WTC11 (cell line): ENCODE results near the gene FHIT. TPM values are rescaled to one million over a fixed set of nuclear protein-coding genes. Genes with fewer than 3 reads are reported as not detected.

ENCODE experiments used
- ATAC-seq: fragments of 200-7000 bp; cut with Tn5 transposase; 2 replicates; pipeline ENCODE4 v1.10.0; 2021; ENCODE audit warnings: mild to moderate bottlenecking, moderate library complexity
- CTCF ChIA-PET: fragments of 300-600 bp; sonication (Branson Sonifier 250); formaldehyde crosslinking; loops from one replicate; lab custom pipeline; 2021; ENCODE audit warnings: antibody characterized with exemption; lab: Charles Lee
- POLR2A ChIA-PET: fragments of 350-600 bp; sonication (Branson Sonifier 250); formaldehyde crosslinking; loops from one replicate; lab custom pipeline; 2021; ENCODE audit warnings: antibody characterized with exemption; lab: Charles Lee
- DNase-seq: peaks from one replicate; pipeline ENCODE4 v3.0.0; 2021; ENCODE audit warnings: low spot score
- H3K27ac Mint-ChIP-seq: 2 replicates; pipeline ENCODE4 v1.8.0; 2021; ENCODE audit warnings: mixed read lengths
- H3K27me3 Mint-ChIP-seq: 2 replicates; pipeline ENCODE4 v1.8.0; 2021; ENCODE audit warnings: low read depth, mild to moderate bottlenecking, moderate library complexity, mixed read lengths
- H3K36me3 Mint-ChIP-seq: 2 replicates; pipeline ENCODE4 v1.8.0; 2021; ENCODE audit warnings: mixed read lengths
- H3K4me1 Mint-ChIP-seq: 2 replicates; pipeline ENCODE4 v1.8.0; 2022; ENCODE audit warnings: mixed read lengths
- H3K4me3 Mint-ChIP-seq: 2 replicates; pipeline ENCODE4 v1.8.0; 2021; ENCODE audit warnings: mild to moderate bottlenecking, moderate library complexity, mixed read lengths
- H3K9me3 Mint-ChIP-seq: 2 replicates; pipeline ENCODE4 v1.8.0; 2021; ENCODE audit warnings: mixed read lengths
- AFF4 ChIP-seq: sonication (generic); formaldehyde crosslinking; IDR thresholded peaks from 2 replicates; pipeline ENCODE4 v1.8.1; 2023; ENCODE audit warnings: mild to moderate bottlenecking, missing genetic modification reagents, borderline replicate concordance
- AR ChIP-seq: fragments of 250-450 bp; sonication (Bioruptor Pico); IDR thresholded peaks from 2 replicates; pipeline ENCODE4 v1.9.0; 2021; ENCODE audit warnings: mild to moderate bottlenecking
- ATF1 ChIP-seq: sonication (generic); formaldehyde crosslinking; IDR thresholded peaks from 2 replicates; pipeline ENCODE4 v1.8.1; 2023; ENCODE audit warnings: mild to moderate bottlenecking, moderate library complexity, missing genetic modification reagents
- ATF2 ChIP-seq: sonication (generic); formaldehyde crosslinking; IDR thresholded peaks from 2 replicates; pipeline ENCODE4 v1.8.1; 2022; ENCODE audit warnings: low read depth, missing genetic modification reagents, borderline replicate concordance
- CDX4 ChIP-seq: fragments of 250-450 bp; sonication (Bioruptor Pico); IDR thresholded peaks from 2 replicates; pipeline ENCODE4 v1.9.0; 2021; ENCODE audit warnings: moderate library complexity, mild to moderate bottlenecking, inconsistent platforms, borderline replicate concordance
- GABPB1 ChIP-seq: sonication (generic); formaldehyde crosslinking; IDR thresholded peaks from 2 replicates; pipeline ENCODE4 v1.8.1; 2023; ENCODE audit warnings: mild to moderate bottlenecking, missing genetic modification reagents
- HMGXB4 ChIP-seq: sonication (generic); formaldehyde crosslinking; IDR thresholded peaks from 2 replicates; pipeline ENCODE4 v1.8.1; 2023; ENCODE audit warnings: mild to moderate bottlenecking, moderate library complexity, missing genetic modification reagents
- MXD4 ChIP-seq: fragments of 250-450 bp; sonication (Bioruptor Pico); IDR thresholded peaks from 2 replicates; pipeline ENCODE4 v1.8.0; 2021; ENCODE audit warnings: mild to moderate bottlenecking, moderate library complexity, borderline replicate concordance
- NFYB ChIP-seq: sonication (generic); formaldehyde crosslinking; conservative IDR thresholded peaks from 2 replicates; pipeline ENCODE4 v1.8.0; 2022; ENCODE audit warnings: low read depth, missing genetic modification reagents
- NR3C1 ChIP-seq: sonication (generic); formaldehyde crosslinking; conservative IDR thresholded peaks from 2 replicates; pipeline ENCODE4 v1.8.1; 2023; ENCODE audit warnings: low read depth, mild to moderate bottlenecking, missing genetic modification reagents
- OVOL2 ChIP-seq: fragments of 250-450 bp; sonication (Bioruptor Pico); IDR thresholded peaks from 2 replicates; pipeline ENCODE4 v1.9.0; 2021; ENCODE audit warnings: mild to moderate bottlenecking, borderline replicate concordance
- RORB ChIP-seq: fragments of 250-450 bp; sonication (Bioruptor Pico); IDR thresholded peaks from 2 replicates; pipeline ENCODE4 v1.9.0; 2021; ENCODE audit warnings: mild to moderate bottlenecking
- TEAD1 ChIP-seq: sonication (generic); formaldehyde crosslinking; IDR thresholded peaks from 2 replicates; pipeline ENCODE4 v1.8.0; 2022; ENCODE audit warnings: mild to moderate bottlenecking, missing genetic modification reagents
- USF1 ChIP-seq: sonication (generic); formaldehyde crosslinking; IDR thresholded peaks from 2 replicates; pipeline ENCODE4 v1.8.0; 2022; ENCODE audit warnings: mild to moderate bottlenecking, missing genetic modification reagents
- ZMAT4 ChIP-seq: fragments of 250-450 bp; sonication (Bioruptor Pico); IDR thresholded peaks from 2 replicates; pipeline ENCODE4 v1.9.0; 2021; ENCODE audit warnings: mild to moderate bottlenecking
- ZNF416 ChIP-seq: fragments of 250-450 bp; sonication (Bioruptor Pico); IDR thresholded peaks from 2 replicates; pipeline ENCODE4 v1.9.0; 2021; ENCODE audit warnings: mild to moderate bottlenecking, inconsistent platforms
- ZNF532 ChIP-seq: fragments of 250-450 bp; sonication (Bioruptor Pico); IDR thresholded peaks from 2 replicates; pipeline ENCODE4 v1.9.0; 2021; ENCODE audit warnings: mild to moderate bottlenecking, borderline replicate concordance
- ZNF671 ChIP-seq: fragments of 250-450 bp; sonication (Bioruptor Pico); IDR thresholded peaks from 2 replicates; pipeline ENCODE4 v1.8.0; 2021; ENCODE audit warnings: mild to moderate bottlenecking
- total RNA-seq: library from RNA; stranded (reverse); gene quantifications from 3 replicates; pipeline ENCODE4 v1.2.3, GENCODE V29; 2021

The FHIT gene
- total RNA-seq, 1 experiment from 2014 or later, result 2.6 TPM

- Mint-ChIP-seq H3K27ac (no peak overlapping the region), H3K27me3 (no peaks in the 10 kb centered on the region), H3K4me3 (no peak overlapping the region), H3K4me1 (no peaks in the 10 kb centered on the region; the same call in 1 of the 2 replicates), H3K36me3 (peaks cover 4% of the 10 kb centered on the region; the same call in 1 of the 2 replicates), H3K9me3 (peaks cover 8% of the 10 kb centered on the region)
- TF ChIP-seq NFYB, result no peak
- TF ChIP-seq USF1, result no peak
- TF ChIP-seq HMGXB4 (CRISPR knock-in tag), result no peak
- TF ChIP-seq ZNF416 (CRISPR knock-in tag), result no peak
- no peak for TF ChIP-seq GABPB1 (CRISPR knock-in tag)
- no peak for TF ChIP-seq RORB (CRISPR knock-in tag)
- no peak for TF ChIP-seq ZNF532 (CRISPR knock-in tag)
- TF ChIP-seq AR (CRISPR knock-in tag), result no peak
- no peak for TF ChIP-seq NR3C1
- TF ChIP-seq ATF2 (CRISPR knock-in tag), result no peak
- CTCF ChIA-PET, result no interaction called here
- POLR2A ChIA-PET, result no interaction called here
- DNase-seq, result no peak
- ATAC-seq, result no peak
Observed at GRCh38 chr3:60798456-60798855, 452.8 kb downstream of the FHIT start.

- H3K4me1 Mint-ChIP-seq, result peaks cover 13% of the 10 kb centered on the region
- no peaks in the 10 kb centered on the region for H3K27me3 Mint-ChIP-seq
- POLR2A ChIA-PET, result no interaction called here
- no peak for TF ChIP-seq MXD4 (CRISPR knock-in tag)
- no peak for TF ChIP-seq TEAD1 (CRISPR knock-in tag)
- no peak for TF ChIP-seq AFF4
- TF ChIP-seq OVOL2, result no peak
- TF ChIP-seq RORB (CRISPR knock-in tag), result no peak
- TF ChIP-seq ATF1, result no peak
- TF ChIP-seq ZMAT4 (CRISPR knock-in tag), result no peak
- TF ChIP-seq CDX4, result no peak
- TF ChIP-seq ZNF671 (CRISPR knock-in tag), result no peak
Observed at GRCh38 chr3:60792249-60792852, 458.9 kb downstream of the FHIT start.

More at GRCh38 chr3:60792249-60792852, 458.9 kb downstream of the FHIT start:
- H3K27ac Mint-ChIP-seq, result no peak overlapping the region
- DNase-seq (no peak), ATAC-seq (no peak)
- CTCF ChIA-PET, result no interaction called here
- peaks cover 5% of the 10 kb centered on the region; the same call in 1 of the 2 replicates for H3K9me3 Mint-ChIP-seq
- H3K4me3 Mint-ChIP-seq, result no peak overlapping the region
- H3K36me3 Mint-ChIP-seq, result peaks cover 4% of the 10 kb centered on the region; the same call in 1 of the 2 replicates
